K562 (cell line): ENCODE measurements around the gene CBX2. TPM values are rescaled to one million over a fixed set of nuclear protein-coding genes. Genes with fewer than 3 reads are reported as not detected.

Experiments used
- CBX3 ChIP-seq, 2 experiments: IDR thresholded peaks; 1 replicate in 1 of 2; 2 replicates in 1 of 2; pipeline ENCODE4 v1.6.1; 2012; ENCODE audit warnings: inconsistent platforms in 2 of 2, low read length in 2 of 2, borderline replicate concordance in 1 of 2, control low read depth in 1 of 2
- CCNT2 ChIP-seq: IDR thresholded peaks from 2 replicates; pipeline ENCODE4 v1.6.1; 2011; ENCODE audit warnings: borderline replicate concordance, low read depth, mild to moderate bottlenecking, moderate library complexity, mixed read lengths, low read length; ENCODE audit not compliant: insufficient read length; ENCODE audit errors: extremely low read depth
- KAT2B ChIP-seq: IDR thresholded peaks from one replicate; pipeline ENCODE4 v1.6.1; 2012; ENCODE audit warnings: low read depth, mild to moderate bottlenecking, control low read depth, inconsistent platforms, low read length, moderate library complexity
- MECOM ChIP-seq: fragments of 250-450 bp; sonication (Bioruptor Pico); IDR thresholded peaks from 2 replicates; pipeline ENCODE4 v1.8.0; 2022; ENCODE audit warnings: inconsistent platforms
- MEIS2 ChIP-seq: fragments of 450-650 bp; IDR thresholded peaks from 2 replicates; pipeline ENCODE4 v1.6.1; 2014; ENCODE audit warnings: mild to moderate bottlenecking; ENCODE audit not compliant: partially characterized antibody
- POLR2AphosphoS5 ChIP-seq: IDR thresholded peaks from 2 replicates; pipeline ENCODE4 v1.6.1; 2011; ENCODE audit warnings: mild to moderate bottlenecking, low read depth, low read length, moderate library complexity; ENCODE audit not compliant: control insufficient read depth, insufficient read depth
- SUPT5H ChIP-seq: fragments of 450-650 bp; IDR thresholded peaks from 2 replicates; pipeline ENCODE4 v1.6.1; 2016
- TEAD1 ChIP-seq, 2 experiments: fragments of 450-650 bp in 1 of 2; sonication (generic) in 1 of 2; formaldehyde crosslinking; IDR thresholded peaks; 2 replicates each; pipeline versions ENCODE4 v1.4.0 to v1.8.0; 2020 to 2022; ENCODE audit warnings: mild to moderate bottlenecking in 2 of 2, missing genetic modification reagents in 1 of 2
- YY1 ChIP-seq, 3 experiments: IDR thresholded peaks; 2 replicates each; pipeline ENCODE4 v1.6.1; 2011; ENCODE audit warnings: low read length in 2 of 3, mild to moderate bottlenecking in 2 of 3, moderate library complexity in 2 of 3, borderline replicate concordance in 1 of 3, control low read depth in 1 of 3, low read depth in 1 of 3; ENCODE audit not compliant: insufficient read depth in 3 of 3, insufficient replicate concordance in 2 of 3, control insufficient read depth in 1 of 3, insufficient read length in 1 of 3; ENCODE audit errors: extremely low read depth in 1 of 3
- ZKSCAN8 ChIP-seq: fragments of 200-800 bp; sonication (Bioruptor generic); IDR thresholded peaks from 2 replicates; pipeline ENCODE4 v1.6.1; 2016; ENCODE audit warnings: missing genetic modification characterization, missing compliant biosample characterization
- polyA plus RNA-seq, 8 experiments: library from polyadenylated mRNA; depleted of rRNA in 4 of 8; stranded (reverse) in 5 of 8; unstranded in 3 of 8; fragments of >200 nt; fragmentation: Nextera tagmentation in 2 of 8; fragmentation: Illumina TruSeq in 1 of 8; extraction: Ambion mirVana in 2 of 8; extraction: Trizol in 1 of 8; gene quantifications; 2 replicates each; pipeline versions ENCODE4 v1.2.1 to v1.2.3, GENCODE V29; 2011 to 2014; ENCODE audit warnings: inconsistent platforms in 1 of 8, missing spikeins in 1 of 8
- total RNA-seq, 7 experiments: library from RNA; depleted of rRNA in 6 of 7; stranded (reverse); fragments of >200 nt in 6 of 7; fragmentation: Illumina TruSeq in 2 of 7; extraction: Trizol in 2 of 7; gene quantifications; 2 replicates each; pipeline versions ENCODE4 v1.2.1 to v1.2.3, GENCODE V29; 2011 to 2021; ENCODE audit warnings: low replicate concordance in 1 of 7
- TF ChIP-seq, protein P1 (sequence below): sonication (generic); formaldehyde crosslinking; IDR thresholded peaks from 2 replicates; pipeline ENCODE4 v1.8.1; 2023; ENCODE audit warnings: mild to moderate bottlenecking, missing genetic modification reagents
- TF ChIP-seq, protein P2 (sequence below): fragments of 250-450 bp; sonication (Bioruptor Pico); IDR thresholded peaks from 2 replicates; pipeline ENCODE4 v1.5.0; 2021
- TF ChIP-seq, protein P3 (sequence below): fragments of 450-650 bp; IDR thresholded peaks from 2 replicates; pipeline ENCODE4 v1.6.1; 2018; ENCODE audit warnings: mild to moderate bottlenecking, low read depth; ENCODE audit not compliant: partially characterized antibody
- TF ChIP-seq, protein P4 (sequence below): fragments of 450-650 bp; IDR thresholded peaks from 2 replicates; pipeline ENCODE4 v1.6.1; 2017; ENCODE audit warnings: antibody characterized with exemption, mild to moderate bottlenecking
- TF ChIP-seq, protein P5 (sequence below): fragments of 450-650 bp; conservative IDR thresholded peaks from 2 replicates; pipeline ENCODE4 v1.6.1; 2016; ENCODE audit warnings: missing genetic modification characterization, low read depth, mild to moderate bottlenecking, missing compliant biosample characterization, moderate library complexity

The CBX2 gene
- total and polyA plus RNA-seq, 9 of the 15 experiments (the other 6 are each of a cell fraction or from before 2014, with no cell fraction given), result 0.66 to 26.9 (median 13.9) TPM

DNA sequence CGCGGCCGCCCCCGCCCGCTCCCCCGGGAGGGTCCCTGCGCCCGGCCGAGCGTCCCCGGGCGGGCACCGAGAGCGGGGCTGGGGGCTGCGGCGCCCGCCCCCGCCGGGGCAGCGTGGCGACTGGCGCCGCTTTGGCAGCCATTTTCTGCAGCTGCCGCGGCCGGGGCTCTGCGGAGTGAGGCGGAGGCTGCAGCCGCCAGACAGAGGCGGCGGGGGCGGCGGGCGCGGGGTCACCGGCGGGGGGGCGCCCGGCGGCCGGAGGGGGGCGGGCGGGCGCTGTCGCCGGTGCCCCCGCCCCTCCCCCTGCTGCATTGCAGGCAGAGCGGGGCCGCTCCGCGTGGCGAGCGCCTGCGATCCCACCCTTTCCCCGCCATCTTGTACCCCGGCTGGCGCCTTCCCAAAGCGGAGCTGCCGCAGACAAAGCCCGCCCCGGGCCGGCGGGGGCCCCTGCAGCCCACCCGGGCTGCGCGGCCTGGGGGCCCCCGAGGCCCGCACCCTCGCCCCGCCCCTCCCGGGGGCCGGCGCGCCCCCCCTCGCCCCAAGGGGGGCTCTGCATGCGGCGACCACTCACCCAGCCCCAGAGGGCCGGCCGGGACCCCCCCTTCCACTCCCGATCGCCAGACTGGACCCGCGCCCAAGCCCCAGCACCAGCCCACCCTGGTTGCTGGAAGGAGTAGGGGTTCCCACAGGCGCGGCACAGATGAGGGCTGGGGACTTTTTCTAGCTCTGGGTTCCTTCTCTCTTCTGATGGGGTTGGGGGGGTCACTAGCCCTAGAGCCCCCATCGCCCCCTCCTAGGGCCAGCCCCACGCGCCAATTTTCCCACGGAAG is 35.6 kb downstream of the CBX2 start (continued):
- TF ChIP-seq, protein P1, sequence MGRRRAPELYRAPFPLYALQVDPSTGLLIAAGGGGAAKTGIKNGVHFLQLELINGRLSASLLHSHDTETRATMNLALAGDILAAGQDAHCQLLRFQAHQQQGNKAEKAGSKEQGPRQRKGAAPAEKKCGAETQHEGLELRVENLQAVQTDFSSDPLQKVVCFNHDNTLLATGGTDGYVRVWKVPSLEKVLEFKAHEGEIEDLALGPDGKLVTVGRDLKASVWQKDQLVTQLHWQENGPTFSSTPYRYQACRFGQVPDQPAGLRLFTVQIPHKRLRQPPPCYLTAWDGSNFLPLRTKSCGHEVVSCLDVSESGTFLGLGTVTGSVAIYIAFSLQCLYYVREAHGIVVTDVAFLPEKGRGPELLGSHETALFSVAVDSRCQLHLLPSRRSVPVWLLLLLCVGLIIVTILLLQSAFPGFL (CRISPR knock-in tag), result no peak
- TF ChIP-seq, protein P2, sequence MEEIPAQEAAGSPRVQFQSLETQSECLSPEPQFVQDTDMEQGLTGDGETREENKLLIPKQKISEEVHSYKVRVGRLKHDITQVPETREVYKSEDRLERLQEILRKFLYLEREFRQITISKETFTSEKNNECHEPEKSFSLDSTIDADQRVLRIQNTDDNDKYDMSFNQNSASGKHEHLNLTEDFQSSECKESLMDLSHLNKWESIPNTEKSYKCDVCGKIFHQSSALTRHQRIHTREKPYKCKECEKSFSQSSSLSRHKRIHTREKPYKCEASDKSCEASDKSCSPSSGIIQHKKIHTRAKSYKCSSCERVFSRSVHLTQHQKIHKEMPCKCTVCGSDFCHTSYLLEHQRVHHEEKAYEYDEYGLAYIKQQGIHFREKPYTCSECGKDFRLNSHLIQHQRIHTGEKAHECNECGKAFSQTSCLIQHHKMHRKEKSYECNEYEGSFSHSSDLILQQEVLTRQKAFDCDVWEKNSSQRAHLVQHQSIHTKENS, result no peak
- TF ChIP-seq KAT2B, result no peak
- no peak for TF ChIP-seq MECOM (CRISPR knock-in tag)
- TF ChIP-seq MEIS2, result no peak
- peak; percentile 60 to 95 (median 90) for TF ChIP-seq YY1 (IDR thresholded peaks at IDR 0.05; ENCODE audit: borderline replicate concordance in 1 of 3, control insufficient read depth in 1 of 3, extremely low read depth in 1 of 3, insufficient read depth in 3 of 3, insufficient read length in 1 of 3, insufficient replicate concordance in 2 of 3, low read depth in 1 of 3, low read length in 2 of 3)
- TF ChIP-seq CCNT2, result peak; percentile 62
- TF ChIP-seq SUPT5H, result no peak
- TF ChIP-seq TEAD1 (CRISPR knock-in tag; IDR thresholded peaks at IDR 0.05), result no peak
- no peak for TF ChIP-seq ZKSCAN8 (CRISPR knock-in tag)
- TF ChIP-seq, protein P3, sequence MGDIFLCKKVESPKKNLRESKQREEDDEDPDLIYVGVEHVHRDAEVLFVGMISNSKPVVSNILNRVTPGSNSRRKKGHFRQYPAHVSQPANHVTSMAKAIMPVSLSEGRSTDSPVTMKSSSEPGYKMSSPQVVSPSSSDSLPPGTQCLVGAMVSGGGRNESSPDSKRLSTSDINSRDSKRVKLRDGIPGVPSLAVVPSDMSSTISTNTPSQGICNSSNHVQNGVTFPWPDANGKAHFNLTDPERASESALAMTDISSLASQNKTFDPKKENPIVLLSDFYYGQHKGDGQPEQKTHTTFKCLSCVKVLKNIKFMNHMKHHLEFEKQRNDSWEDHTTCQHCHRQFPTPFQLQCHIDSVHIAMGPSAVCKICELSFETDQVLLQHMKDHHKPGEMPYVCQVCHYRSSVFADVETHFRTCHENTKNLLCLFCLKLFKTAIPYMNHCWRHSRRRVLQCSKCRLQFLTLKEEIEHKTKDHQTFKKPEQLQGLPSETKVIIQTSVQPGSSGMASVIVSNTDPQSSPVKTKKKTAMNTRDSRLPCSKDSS, result no peak
- TF ChIP-seq, protein P4, sequence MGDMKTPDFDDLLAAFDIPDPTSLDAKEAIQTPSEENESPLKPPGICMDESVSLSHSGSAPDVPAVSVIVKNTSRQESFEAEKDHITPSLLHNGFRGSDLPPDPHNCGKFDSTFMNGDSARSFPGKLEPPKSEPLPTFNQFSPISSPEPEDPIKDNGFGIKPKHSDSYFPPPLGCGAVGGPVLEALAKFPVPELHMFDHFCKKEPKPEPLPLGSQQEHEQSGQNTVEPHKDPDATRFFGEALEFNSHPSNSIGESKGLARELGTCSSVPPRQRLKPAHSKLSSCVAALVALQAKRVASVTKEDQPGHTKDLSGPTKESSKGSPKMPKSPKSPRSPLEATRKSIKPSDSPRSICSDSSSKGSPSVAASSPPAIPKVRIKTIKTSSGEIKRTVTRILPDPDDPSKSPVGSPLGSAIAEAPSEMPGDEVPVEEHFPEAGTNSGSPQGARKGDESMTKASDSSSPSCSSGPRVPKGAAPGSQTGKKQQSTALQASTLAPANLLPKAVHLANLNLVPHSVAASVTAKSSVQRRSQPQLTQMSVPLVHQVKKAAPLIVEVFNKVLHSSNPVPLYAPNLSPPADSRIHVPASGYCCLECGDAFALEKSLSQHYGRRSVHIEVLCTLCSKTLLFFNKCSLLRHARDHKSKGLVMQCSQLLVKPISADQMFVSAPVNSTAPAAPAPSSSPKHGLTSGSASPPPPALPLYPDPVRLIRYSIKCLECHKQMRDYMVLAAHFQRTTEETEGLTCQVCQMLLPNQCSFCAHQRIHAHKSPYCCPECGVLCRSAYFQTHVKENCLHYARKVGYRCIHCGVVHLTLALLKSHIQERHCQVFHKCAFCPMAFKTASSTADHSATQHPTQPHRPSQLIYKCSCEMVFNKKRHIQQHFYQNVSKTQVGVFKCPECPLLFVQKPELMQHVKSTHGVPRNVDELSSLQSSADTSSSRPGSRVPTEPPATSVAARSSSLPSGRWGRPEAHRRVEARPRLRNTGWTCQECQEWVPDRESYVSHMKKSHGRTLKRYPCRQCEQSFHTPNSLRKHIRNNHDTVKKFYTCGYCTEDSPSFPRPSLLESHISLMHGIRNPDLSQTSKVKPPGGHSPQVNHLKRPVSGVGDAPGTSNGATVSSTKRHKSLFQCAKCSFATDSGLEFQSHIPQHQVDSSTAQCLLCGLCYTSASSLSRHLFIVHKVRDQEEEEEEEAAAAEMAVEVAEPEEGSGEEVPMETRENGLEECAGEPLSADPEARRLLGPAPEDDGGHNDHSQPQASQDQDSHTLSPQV, result peak; percentile 51; the same call in 1 of the 2 replicates
- TF ChIP-seq, protein P5, sequence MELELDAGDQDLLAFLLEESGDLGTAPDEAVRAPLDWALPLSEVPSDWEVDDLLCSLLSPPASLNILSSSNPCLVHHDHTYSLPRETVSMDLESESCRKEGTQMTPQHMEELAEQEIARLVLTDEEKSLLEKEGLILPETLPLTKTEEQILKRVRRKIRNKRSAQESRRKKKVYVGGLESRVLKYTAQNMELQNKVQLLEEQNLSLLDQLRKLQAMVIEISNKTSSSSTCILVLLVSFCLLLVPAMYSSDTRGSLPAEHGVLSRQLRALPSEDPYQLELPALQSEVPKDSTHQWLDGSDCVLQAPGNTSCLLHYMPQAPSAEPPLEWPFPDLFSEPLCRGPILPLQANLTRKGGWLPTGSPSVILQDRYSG (tag), result no peak
- TF ChIP-seq POLR2AphosphoS5, result peak; percentile 51; the same call in 1 of the 2 replicates
- TF ChIP-seq CBX3 (IDR thresholded peaks at IDR 0.05; ENCODE audit: borderline replicate concordance in 1 of 2, low read length in 2 of 2), result no peak
